Left lung (tissue), 10 donors: ENCODE results near the gene NKX2-1. TPM values are rescaled to one million over a fixed set of nuclear protein-coding genes. Genes with fewer than 3 reads are reported as not detected.
A peak's percentile ranks its signal among the peaks of the same experiment; 100 is the strongest.

ENCODE experiments used
- ATAC-seq: fragments of 200-7000 bp; cut with Tn5 transposase; one replicate; pipeline ENCODE4 v1.9.1; 2020; ENCODE audit warnings: moderate library complexity
- DNase-seq, 4 donors: peaks; one replicate each; pipeline ENCODE4 v3.0.0-alpha.2; 2013 to 2020
- H3K27ac ChIP-seq, 2 donors: fragments of 200-600 bp; sonication (generic) in 1 of 2; one replicate each; pipeline versions ENCODE4 v1.5.0 to v1.8.0; 2020 to 2021
- H3K27me3 ChIP-seq, 2 donors: fragments of 200-600 bp; sonication (generic) in 1 of 2; one replicate each; pipeline versions ENCODE4 v1.5.0 to v1.8.0; 2020 to 2021
- H3K36me3 ChIP-seq, 2 donors: fragments of 200-600 bp; sonication (generic) in 1 of 2; one replicate each; pipeline versions ENCODE4 v1.5.0 to v1.8.0; 2020 to 2021
- H3K4me1 ChIP-seq, 2 donors: fragments of 200-600 bp; one replicate each; pipeline ENCODE4 v1.8.0; 2021
- H3K4me3 ChIP-seq, 2 donors: fragments of 200-600 bp; sonication (generic) in 1 of 2; one replicate each; pipeline versions ENCODE4 v1.5.0 to v1.8.0; 2020 to 2021; ENCODE audit warnings: mild to moderate bottlenecking in 1 of 2
- H3K9me3 ChIP-seq, 2 donors: fragments of 200-600 bp; sonication (generic) in 1 of 2; one replicate each; pipeline versions ENCODE4 v1.5.0 to v1.8.0; 2020 to 2021
- intact Hi-C, 2 donors: fragments of 100-400 bp; cut with DNase I; formaldehyde crosslinking; loops; one replicate each; pipeline versions ENCODE4 v1.11.2 to v1.14.2; 2022
- polyA plus RNA-seq, 6 donors: library from polyadenylated mRNA; unstranded; fragments of 120-200 nt; gene quantifications; one replicate each; pipeline ENCODE4 v1.2.1, GENCODE V29; 2013; ENCODE audit not compliant: insufficient read length in 6 of 6
- total RNA-seq, 2 donors: library from RNA; stranded (reverse); fragmentation: NEBNext Ultra II Directional; extraction: Animal tissue kit (Norgen Biotek cat#: 25700); gene quantifications; one replicate each; pipeline ENCODE4 v1.2.1, GENCODE V29; 2021
- TF ChIP-seq, protein P1 (sequence below), 2 donors: fragments of 200-600 bp; sonication (generic) in 1 of 2; IDR thresholded peaks; one replicate each; pipeline versions ENCODE4 v1.5.0 to v1.8.0; 2021; ENCODE audit warnings: antibody characterized with exemption in 2 of 2
- donor health status: DM: no; HTN: yes; CAD: no.
- donor health status: DM: no; HTN: no; CAD: no.

NKX2-1 gene
- total and polyA plus RNA-seq, 8 donors: 103 to 251 (median 140) TPM

DNA sequence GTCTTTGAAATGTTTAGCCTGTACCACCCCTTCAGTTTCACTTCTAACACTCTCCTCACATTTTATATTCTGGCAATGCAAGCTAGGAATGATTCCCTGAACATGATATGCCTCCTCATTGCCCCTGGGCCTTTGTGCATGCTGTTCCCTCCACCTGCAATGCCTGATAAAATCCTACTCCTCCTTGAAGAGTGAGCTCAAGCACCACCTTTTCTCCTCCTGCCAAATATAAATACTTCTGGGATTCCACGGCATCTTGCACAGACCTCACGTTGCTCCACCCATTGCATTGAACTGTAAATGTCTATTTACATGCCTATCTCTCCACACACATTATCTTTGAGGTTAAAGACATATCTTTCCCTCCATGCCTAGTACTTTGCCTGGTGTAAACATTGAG lies 21.1 kb downstream of the NKX2-1 start:
- intact Hi-C loops: no loop called here
- no peak overlapping the region for H3K27ac ChIP-seq

DNA sequence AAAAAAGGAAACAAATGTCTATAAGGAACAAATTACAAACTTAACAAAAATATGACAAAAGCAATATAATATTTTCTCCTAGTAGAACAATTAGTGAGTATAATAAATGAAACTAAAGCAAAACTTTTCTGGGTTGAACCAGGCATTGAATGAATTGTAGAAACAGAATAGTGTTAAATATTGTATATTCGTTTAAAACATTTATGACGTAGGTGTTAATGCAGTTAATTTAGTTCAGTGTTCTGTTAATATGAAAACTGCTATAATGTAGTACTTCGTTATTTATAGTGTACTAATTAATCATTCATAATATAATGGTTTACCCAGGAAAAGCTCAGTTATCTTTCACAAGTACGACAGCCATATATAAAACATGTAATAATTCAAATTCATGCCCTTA lies 23.7 kb downstream of the NKX2-1 start:
- intact Hi-C loops: no loop called here
- Histone ChIP-seq H3K9me3 (no peaks in the 10 kb centered on the region), H3K4me1 (no peaks in the 10 kb centered on the region), H3K27ac (no peak overlapping the region), H3K27me3 (peaks cover 6 to 75% of the 10 kb centered on the region in 2 donors), H3K36me3 (no peaks in the 10 kb centered on the region), H3K4me3 (no peak overlapping the region)
- TF ChIP-seq, protein P1, sequence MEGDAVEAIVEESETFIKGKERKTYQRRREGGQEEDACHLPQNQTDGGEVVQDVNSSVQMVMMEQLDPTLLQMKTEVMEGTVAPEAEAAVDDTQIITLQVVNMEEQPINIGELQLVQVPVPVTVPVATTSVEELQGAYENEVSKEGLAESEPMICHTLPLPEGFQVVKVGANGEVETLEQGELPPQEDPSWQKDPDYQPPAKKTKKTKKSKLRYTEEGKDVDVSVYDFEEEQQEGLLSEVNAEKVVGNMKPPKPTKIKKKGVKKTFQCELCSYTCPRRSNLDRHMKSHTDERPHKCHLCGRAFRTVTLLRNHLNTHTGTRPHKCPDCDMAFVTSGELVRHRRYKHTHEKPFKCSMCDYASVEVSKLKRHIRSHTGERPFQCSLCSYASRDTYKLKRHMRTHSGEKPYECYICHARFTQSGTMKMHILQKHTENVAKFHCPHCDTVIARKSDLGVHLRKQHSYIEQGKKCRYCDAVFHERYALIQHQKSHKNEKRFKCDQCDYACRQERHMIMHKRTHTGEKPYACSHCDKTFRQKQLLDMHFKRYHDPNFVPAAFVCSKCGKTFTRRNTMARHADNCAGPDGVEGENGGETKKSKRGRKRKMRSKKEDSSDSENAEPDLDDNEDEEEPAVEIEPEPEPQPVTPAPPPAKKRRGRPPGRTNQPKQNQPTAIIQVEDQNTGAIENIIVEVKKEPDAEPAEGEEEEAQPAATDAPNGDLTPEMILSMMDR (IDR thresholded peaks at IDR 0.05): no peak
- no peak for DNase-seq
- no peak for ATAC-seq

More for the DNA sequence above, 21.1 kb downstream of the NKX2-1 start:
- Histone ChIP-seq H3K9me3 (no peaks in the 10 kb centered on the region), H3K4me1 (no peaks in the 10 kb centered on the region), H3K27me3 (peaks cover 31 to 85% of the 10 kb centered on the region in 2 donors), H3K36me3 (no peaks in the 10 kb centered on the region), H3K4me3 (no peak overlapping the region)
- peak; percentile 42 for ATAC-seq
- DNase-seq: no peak
- TF ChIP-seq, protein P1 (IDR thresholded peaks at IDR 0.05): no peak

DNA sequence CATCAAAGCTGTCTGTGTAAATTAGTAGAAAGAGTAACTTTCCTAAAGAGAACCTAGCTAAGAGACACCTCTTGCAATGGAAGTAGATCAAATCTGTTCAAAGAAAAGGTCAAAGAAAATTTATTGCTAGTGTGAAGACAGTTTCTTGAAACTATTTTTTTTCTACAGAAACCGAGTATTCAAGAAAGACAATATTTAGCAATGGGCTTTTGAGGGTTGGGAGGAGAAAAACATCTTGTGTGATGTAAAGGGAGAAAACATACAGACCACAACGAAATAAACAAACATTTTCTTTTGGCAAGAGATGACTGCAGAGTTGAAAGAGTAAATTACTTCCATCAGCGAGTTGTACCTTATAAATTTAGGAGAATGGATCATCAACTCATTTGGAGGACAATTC lies 24.4 kb downstream of the NKX2-1 start:
- intact Hi-C loops: no loop called here
- TF ChIP-seq, protein P1 (IDR thresholded peaks at IDR 0.05): no peak
- no peak overlapping the region for H3K27ac ChIP-seq
- DNase-seq (no peak), ATAC-seq (no peak)
- H3K36me3 ChIP-seq: no peaks in the 10 kb centered on the region
- no peaks in the 10 kb centered on the region for H3K4me1 ChIP-seq
- H3K27me3 ChIP-seq: peaks cover 6 to 69% of the 10 kb centered on the region in 2 donors
- no peaks in the 10 kb centered on the region for H3K9me3 ChIP-seq
- no peak overlapping the region for H3K4me3 ChIP-seq

DNA sequence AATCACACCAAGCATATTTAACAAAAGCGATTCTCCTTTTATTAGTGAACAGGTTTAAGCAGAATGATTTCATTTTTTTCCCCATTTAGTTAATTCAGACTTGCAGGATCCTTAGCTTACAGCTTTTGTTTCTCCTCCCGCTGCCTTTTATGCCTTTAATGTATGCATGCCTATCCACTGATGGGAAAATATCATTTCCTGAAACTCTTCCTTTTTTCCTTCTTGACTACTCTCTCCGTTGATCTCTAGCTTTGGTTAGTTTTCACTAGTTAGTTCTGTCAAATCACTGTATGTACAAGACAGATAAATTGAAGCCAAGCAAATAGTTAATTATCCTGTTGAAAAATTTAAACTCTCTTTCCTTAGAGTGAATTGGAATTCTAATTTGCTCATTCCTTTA lies 26.3 kb downstream of the NKX2-1 start:
- DNase-seq (no peak), ATAC-seq (no peak)
- Histone ChIP-seq H3K36me3 (no peaks in the 10 kb centered on the region), H3K4me1 (no peaks in the 10 kb centered on the region), H3K9me3 (no peaks in the 10 kb centered on the region), H3K27ac (no peak overlapping the region), H3K27me3 (peaks cover 6 to 50% of the 10 kb centered on the region in 2 donors), H3K4me3 (no peak overlapping the region)
- intact Hi-C loops: no loop called here
- TF ChIP-seq, protein P1 (IDR thresholded peaks at IDR 0.05): no peak

DNA sequence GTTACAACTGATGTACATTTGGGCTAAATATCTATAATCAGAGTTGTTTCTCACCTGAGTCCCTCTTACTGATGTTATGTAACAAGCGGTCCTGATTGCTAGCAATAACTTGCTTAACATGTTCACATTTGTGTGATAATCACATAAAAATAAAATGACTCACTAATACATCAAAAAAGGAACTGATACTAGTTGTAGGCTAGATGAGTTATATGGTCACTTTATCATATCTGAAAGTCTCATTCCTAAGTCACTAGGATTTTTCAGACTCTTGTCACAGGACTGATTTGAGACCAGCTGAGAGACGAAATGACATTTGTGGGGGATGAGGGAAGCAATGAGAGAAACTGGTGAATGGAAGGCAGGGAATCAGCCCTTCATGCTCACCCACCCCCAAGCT lies 34.3 kb downstream of the NKX2-1 start:
- TF ChIP-seq, protein P1 (IDR thresholded peaks at IDR 0.05): no peak
- no peak for DNase-seq
- no peak for ATAC-seq
- Histone ChIP-seq H3K36me3 (no peaks in the 10 kb centered on the region), H3K27ac (no peak overlapping the region), H3K27me3 (peaks cover 0 to 5% of the 10 kb centered on the region in 2 donors), H3K4me1 (peaks cover 0 to 3% of the 10 kb centered on the region in 2 donors), H3K4me3 (no peak overlapping the region), H3K9me3 (no peaks in the 10 kb centered on the region)
- intact Hi-C loops: no loop called here
